ENCODE measurements around the gene CDH4. TPM values are rescaled to one million over a fixed set of nuclear protein-coding genes. Genes with fewer than 3 reads are reported as not detected.

Gene CDH4
- total and polyA plus RNA-seq, 2 of the 13 experiments (the other 11 are each of a cell fraction or from before 2014, with no cell fraction given), result not detected

DNA sequence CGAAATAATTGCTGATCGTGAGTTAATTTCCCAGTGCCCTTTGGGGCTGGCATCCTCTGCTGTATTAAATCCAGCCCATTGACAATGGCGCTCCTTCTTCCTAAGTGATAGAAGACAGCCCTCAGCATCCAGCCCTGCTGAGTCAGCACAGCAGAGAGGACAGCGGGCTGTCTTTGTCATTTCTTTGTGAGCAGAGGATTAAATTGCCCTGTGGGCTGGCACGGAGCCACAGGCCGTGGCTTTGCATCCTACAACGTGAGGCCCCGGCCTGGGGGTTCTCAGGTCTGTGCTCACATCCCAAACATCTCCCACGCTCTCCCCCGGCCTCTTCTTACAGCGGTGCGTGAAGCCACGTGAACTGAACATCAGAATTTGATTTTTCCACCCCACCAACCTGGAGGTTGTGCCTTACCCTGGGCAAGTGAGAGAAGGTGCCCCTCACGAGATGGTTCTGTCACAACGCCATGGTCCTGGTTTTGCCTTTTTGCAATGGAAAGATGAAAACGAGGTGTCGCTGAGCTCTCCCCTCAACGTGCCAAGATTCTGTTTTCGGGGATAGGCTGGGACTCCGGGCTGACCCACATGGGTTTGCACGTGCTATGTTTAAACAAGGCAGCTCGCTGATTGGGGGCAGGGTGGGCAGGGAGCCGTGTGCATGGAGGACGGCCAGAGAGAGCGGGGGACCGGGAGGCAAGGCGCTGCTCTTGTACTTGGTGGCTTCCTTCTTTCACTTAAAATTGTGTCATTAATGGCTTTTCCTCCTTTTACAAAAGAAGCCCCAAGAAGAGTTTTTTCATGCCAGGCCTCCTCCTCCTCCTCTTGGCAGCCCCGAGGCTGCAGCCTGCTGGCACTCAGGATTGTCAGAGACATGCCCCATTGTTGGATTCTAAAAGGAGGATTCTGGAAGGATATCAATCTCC, 19.5 kb downstream of the CDH4 start:
- H3K79me2 ChIP-seq (ENCODE audit: insufficient read depth, low read length), result no peaks in the 10 kb centered on the region
- H3K27me3 ChIP-seq (ENCODE audit: control insufficient read depth in 1 of 2, insufficient read depth in 2 of 2, low read length in 2 of 2), result peaks cover 6 to 21% of the 10 kb centered on the region in 2 experiments; a peak in 3 of 5 replicates
- no peak overlapping the region for H3K27ac ChIP-seq (ENCODE audit: extremely low read length, insufficient read depth, low read length)
- no peaks in the 10 kb centered on the region for H4K20me1 ChIP-seq (ENCODE audit: insufficient read depth, low read length)
- H3K9ac ChIP-seq (ENCODE audit: insufficient read depth, low read depth, low read length), result no peak overlapping the region
- H3K4me3 ChIP-seq (replicated peaks in 1 of 3; ENCODE audit: insufficient read depth in 1 of 3, low read depth in 2 of 3, low read length in 3 of 3), result no peak overlapping the region
- ChIA-PET CTCF (ENCODE audit: low intra/inter-chr PET ratio, low total read pairs) (no interaction called here), POLR2A (no interaction called here)
- WGBS (ENCODE audit: low lambda C conversion rate), result 41% methylated on average over 28 of the region's 28 CpGs
- intact Hi-C loops (cut with micrococcal nuclease; ENCODE audit: unreplicated experiment), result no loop called here
- FAIRE-seq (no peak), ATAC-seq (no peak), DNase-seq (ENCODE audit: low spot score) (no peak)
- H3K9me3 ChIP-seq (ENCODE audit: low read length), result peaks cover 7% of the 10 kb centered on the region; the same call in 1 of the 2 replicates
- BruUV-seq (replicated peaks), result no TSS peak
- H2AFZ ChIP-seq (ENCODE audit: low read length), result no peak overlapping the region
- H3K4me2 ChIP-seq (ENCODE audit: low read depth, low read length), result no peak overlapping the region
- in situ Hi-C loops (cut with HindIII; ENCODE audit: extremely low pct_ligation_motif_present, low pct_unique_long_range_greater_than_20kb), result no loop called here
- no peaks in the 10 kb centered on the region for H3K4me1 ChIP-seq (ENCODE audit: insufficient read depth, low read length)
- H3K36me3 ChIP-seq (replicated peaks in 1 of 2; ENCODE audit: control insufficient read depth in 1 of 2, insufficient read depth in 2 of 2, low read length in 2 of 2), result no peaks in the 10 kb centered on the region
- no peak for TF ChIP-seq GMEB2 (CRISPR knock-in tag; IDR thresholded peaks at IDR 0.05; ENCODE audit: low read depth)
- TF ChIP-seq, protein P1, sequence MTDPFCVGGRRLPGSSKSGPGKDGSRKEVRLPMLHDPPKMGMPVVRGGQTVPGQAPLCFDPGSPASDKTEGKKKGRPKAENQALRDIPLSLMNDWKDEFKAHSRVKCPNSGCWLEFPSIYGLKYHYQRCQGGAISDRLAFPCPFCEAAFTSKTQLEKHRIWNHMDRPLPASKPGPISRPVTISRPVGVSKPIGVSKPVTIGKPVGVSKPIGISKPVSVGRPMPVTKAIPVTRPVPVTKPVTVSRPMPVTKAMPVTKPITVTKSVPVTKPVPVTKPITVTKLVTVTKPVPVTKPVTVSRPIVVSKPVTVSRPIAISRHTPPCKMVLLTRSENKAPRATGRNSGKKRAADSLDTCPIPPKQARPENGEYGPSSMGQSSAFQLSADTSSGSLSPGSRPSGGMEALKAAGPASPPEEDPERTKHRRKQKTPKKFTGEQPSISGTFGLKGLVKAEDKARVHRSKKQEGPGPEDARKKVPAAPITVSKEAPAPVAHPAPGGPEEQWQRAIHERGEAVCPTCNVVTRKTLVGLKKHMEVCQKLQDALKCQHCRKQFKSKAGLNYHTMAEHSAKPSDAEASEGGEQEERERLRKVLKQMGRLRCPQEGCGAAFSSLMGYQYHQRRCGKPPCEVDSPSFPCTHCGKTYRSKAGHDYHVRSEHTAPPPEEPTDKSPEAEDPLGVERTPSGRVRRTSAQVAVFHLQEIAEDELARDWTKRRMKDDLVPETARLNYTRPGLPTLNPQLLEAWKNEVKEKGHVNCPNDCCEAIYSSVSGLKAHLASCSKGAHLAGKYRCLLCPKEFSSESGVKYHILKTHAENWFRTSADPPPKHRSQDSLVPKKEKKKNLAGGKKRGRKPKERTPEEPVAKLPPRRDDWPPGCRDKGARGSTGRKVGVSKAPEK (CRISPR knock-in tag; IDR thresholded peaks at IDR 0.05; ENCODE audit: borderline replicate concordance), result no peak
- TF ChIP-seq, protein P2, sequence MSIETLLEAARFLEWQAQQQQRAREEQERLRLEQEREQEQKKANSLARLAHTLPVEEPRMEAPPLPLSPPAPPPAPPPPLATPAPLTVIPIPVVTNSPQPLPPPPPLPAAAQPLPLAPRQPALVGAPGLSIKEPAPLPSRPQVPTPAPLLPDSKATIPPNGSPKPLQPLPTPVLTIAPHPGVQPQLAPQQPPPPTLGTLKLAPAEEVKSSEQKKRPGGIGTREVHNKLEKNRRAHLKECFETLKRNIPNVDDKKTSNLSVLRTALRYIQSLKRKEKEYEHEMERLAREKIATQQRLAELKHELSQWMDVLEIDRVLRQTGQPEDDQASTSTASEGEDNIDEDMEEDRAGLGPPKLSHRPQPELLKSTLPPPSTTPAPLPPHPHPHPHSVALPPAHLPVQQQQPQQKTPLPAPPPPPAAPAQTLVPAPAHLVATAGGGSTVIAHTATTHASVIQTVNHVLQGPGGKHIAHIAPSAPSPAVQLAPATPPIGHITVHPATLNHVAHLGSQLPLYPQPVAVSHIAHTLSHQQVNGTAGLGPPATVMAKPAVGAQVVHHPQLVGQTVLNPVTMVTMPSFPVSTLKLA (IDR thresholded peaks at IDR 0.05), result 0 out of 2 replicates have a peak, but pooled peaks have one; percentile 32
- no peak for TF ChIP-seq NR2F2 (IDR thresholded peaks at IDR 0.05; ENCODE audit: borderline replicate concordance, low read depth)
- peak; percentile 90 to 94 for TF ChIP-seq MAFK (conservative IDR thresholded peaks at IDR 0.05 in 1 of 2, IDR thresholded peaks at IDR 0.05 in 1 of 2; ENCODE audit: low read length in 2 of 2)
- TF ChIP-seq ZNF7 (CRISPR knock-in tag; IDR thresholded peaks at IDR 0.05), result no peak
- TF ChIP-seq ARID5B (CRISPR knock-in tag; IDR thresholded peaks at IDR 0.05), result no peak
- peak; percentile 91 for TF ChIP-seq MAFF (IDR thresholded peaks at IDR 0.05; ENCODE audit: low read depth, low read length)
- no peak for TF ChIP-seq TEF (CRISPR knock-in tag; IDR thresholded peaks at IDR 0.05)

All from HepG2 (cell line).